ENCODE results near the gene CATSPERB.
"Not testable (repeated sequence)": the region's sequence is repeated elsewhere in the genome, so short reads cannot be mapped to it uniquely, and the experiment has no call there.

The CATSPERB gene

GRCh38 chr14:91732859-91733477 is 1.1 kb upstream of the CATSPERB start:
- peak; percentile 63 for DNase-seq (ENCODE audit: low spot score)

- no peak for DNase-seq (ENCODE audit: low spot score)
Measured at GRCh38 chr14:91732439-91732838, 553 bp upstream of the CATSPERB start.

- DNase-seq (ENCODE audit: low spot score): no peak
Measured at GRCh38 chr14:91731018-91731417, 868 bp downstream of the CATSPERB start.

GRCh38 chr14:91729756-91730155 is 2.1 kb downstream of the CATSPERB start:
- DNase-seq (ENCODE audit: low spot score): no peak

- no peak for DNase-seq (ENCODE audit: low spot score)
Measured at GRCh38 chr14:91728616-91729183, 3.2 kb downstream of the CATSPERB start.

- no peak for DNase-seq (ENCODE audit: low spot score)
Measured at GRCh38 chr14:91727121-91727520, 4.8 kb downstream of the CATSPERB start.

GRCh38 chr14:91723501-91723900 is 8.4 kb downstream of the CATSPERB start:
- DNase-seq (ENCODE audit: low spot score): no peak

- DNase-seq (ENCODE audit: low spot score): no peak
Measured at GRCh38 chr14:91722386-91722785, 9.5 kb downstream of the CATSPERB start.

- DNase-seq (ENCODE audit: low spot score): no peak
Measured at GRCh38 chr14:91719839-91720238, 12.0 kb downstream of the CATSPERB start.

GRCh38 chr14:91716999-91717398 is 14.9 kb downstream of the CATSPERB start:
- DNase-seq (ENCODE audit: low spot score): no peak

- DNase-seq (ENCODE audit: low spot score): no peak
Measured at GRCh38 chr14:91714805-91715204, 17.1 kb downstream of the CATSPERB start.

GRCh38 chr14:91708795-91709194 is 23.1 kb downstream of the CATSPERB start:
- DNase-seq (ENCODE audit: low spot score): no peak

- DNase-seq (ENCODE audit: low spot score): no peak
Measured at GRCh38 chr14:91706996-91707395, 24.9 kb downstream of the CATSPERB start.

- DNase-seq (ENCODE audit: low spot score): no peak
Measured at GRCh38 chr14:91694643-91695042, 37.2 kb downstream of the CATSPERB start.

- DNase-seq (ENCODE audit: low spot score): no peak
Measured at GRCh38 chr14:91693346-91693745, 38.5 kb downstream of the CATSPERB start.

- no peak for DNase-seq (ENCODE audit: low spot score)
Measured at GRCh38 chr14:91692075-91692474, 39.8 kb downstream of the CATSPERB start.

- no peak for DNase-seq (ENCODE audit: low spot score)
Measured at GRCh38 chr14:91689608-91690007, 42.3 kb downstream of the CATSPERB start.

- DNase-seq (ENCODE audit: low spot score): not testable (repeated sequence)
Measured at GRCh38 chr14:91687436-91687835, 44.5 kb downstream of the CATSPERB start.

GRCh38 chr14:91685600-91685999 is 46.3 kb downstream of the CATSPERB start:
- no peak for DNase-seq (ENCODE audit: low spot score)

GRCh38 chr14:91681893-91682563 is 49.9 kb downstream of the CATSPERB start:
- DNase-seq (ENCODE audit: low spot score): no peak

- DNase-seq (ENCODE audit: low spot score): no peak
Measured at GRCh38 chr14:91681118-91681517, 50.8 kb downstream of the CATSPERB start.

GRCh38 chr14:91679273-91679672 is 52.6 kb downstream of the CATSPERB start:
- no peak for DNase-seq (ENCODE audit: low spot score)

- not testable (repeated sequence) for DNase-seq (ENCODE audit: low spot score)
Measured at GRCh38 chr14:91677687-91678086, 54.2 kb downstream of the CATSPERB start.

- DNase-seq (ENCODE audit: low spot score): no peak
Measured at GRCh38 chr14:91674911-91675310, 57.0 kb downstream of the CATSPERB start.

All from COLO829 (cell line).